ENCODE data around the gene DIAPH3. TPM values are rescaled to one million over a fixed set of nuclear protein-coding genes. Genes with fewer than 3 reads are reported as not detected.

The DIAPH3 gene
- total RNA-seq, 1 donor from 2014 or later, result 0.26 TPM

DNA sequence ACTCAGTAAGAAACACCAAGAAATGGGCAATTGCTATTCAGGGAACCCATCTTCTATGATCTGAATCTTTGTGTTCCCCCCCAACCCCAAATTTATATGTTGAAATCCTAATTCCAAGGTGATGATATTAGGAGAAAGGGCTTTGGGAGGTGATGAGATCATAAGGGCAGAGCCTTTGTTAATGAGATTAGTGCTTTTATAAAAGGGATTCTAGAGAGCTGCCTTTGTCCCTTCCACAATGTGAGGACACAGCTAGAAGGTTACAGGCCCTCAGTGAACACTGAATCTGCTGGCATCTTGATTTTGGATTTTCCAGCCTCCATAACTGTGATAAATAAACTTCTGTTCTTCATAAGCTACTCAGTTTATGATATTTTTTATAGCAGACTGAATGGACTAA lies 376.0 kb downstream of the DIAPH3 start:
- DNase-seq (ENCODE audit: low spot score), result no peak

DNA sequence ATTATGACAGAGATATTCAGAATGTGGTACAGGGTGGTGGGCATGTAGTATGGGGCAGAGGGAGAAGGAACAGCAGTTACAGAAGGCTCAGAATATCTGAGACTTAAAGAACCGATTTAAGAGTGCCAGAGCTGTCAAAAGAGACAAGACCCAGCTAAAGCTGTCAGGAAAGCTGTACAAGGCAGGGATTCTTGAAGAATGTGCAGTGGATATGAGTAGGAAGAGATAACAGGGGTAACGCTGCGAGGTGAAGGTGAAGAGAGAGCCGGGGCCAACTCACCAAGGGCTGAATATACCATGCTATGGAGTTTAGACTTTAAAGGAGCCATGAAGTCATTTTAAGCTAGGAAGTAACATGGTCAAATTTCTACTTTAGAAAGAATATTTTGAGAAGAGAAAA lies 381.0 kb downstream of the DIAPH3 start:
- DNase-seq (ENCODE audit: low spot score), result no peak

DNA sequence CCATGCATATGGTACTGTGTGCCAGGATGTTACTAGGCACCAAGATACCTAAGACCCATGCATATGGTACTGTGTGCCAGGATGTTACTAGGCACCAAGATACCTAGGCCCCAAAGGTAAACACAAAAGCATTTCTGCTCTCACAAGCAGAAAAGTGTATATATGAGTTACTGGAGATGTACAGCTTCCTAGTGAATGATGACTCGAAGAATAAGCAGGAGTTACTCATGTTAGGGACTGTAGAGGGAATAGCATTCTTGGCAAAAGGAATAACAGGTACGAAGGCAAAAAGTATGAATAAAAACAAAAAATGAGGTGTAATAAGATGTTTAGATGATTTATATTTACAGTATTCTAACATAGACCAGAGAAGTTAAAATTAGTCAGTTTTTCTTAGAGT lies 383.7 kb downstream of the DIAPH3 start:
- DNase-seq (ENCODE audit: low spot score), result no peak

DNA sequence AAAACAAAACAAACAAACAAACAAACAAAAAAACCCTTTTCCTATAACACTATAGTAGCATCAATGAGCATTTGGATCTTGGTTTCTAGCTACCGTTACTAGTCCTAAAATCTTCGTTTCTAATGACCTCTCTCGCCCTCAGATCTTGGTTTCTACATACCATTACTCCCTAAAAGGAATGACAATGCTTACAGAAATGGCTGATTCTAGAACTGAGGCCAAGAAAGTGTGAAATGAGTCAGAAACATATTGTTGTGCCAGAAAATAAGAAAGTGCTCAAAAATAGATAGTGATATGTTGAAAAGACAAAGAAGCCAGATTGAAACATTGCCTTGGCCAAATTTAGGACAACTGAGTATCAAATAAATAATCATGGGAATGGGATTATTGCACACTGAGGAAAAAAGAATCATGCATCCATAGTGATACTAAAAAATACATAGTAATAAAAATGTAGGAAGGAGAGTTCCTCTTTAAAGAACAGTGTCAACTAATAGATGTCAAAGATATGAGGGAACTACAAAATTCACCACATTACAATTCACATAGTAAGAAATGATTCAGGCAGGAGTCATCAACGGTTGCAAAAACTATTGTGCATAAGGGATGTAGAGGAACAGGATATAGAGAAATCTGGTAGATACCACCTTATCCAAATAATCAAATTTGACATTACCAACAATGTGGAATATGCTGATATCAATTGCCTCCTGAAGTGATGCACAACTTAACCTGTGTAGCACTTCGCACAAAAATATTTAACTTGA lies 386.6 kb downstream of the DIAPH3 start:
- DNase-seq (ENCODE audit: low spot score), result no peak

DNA sequence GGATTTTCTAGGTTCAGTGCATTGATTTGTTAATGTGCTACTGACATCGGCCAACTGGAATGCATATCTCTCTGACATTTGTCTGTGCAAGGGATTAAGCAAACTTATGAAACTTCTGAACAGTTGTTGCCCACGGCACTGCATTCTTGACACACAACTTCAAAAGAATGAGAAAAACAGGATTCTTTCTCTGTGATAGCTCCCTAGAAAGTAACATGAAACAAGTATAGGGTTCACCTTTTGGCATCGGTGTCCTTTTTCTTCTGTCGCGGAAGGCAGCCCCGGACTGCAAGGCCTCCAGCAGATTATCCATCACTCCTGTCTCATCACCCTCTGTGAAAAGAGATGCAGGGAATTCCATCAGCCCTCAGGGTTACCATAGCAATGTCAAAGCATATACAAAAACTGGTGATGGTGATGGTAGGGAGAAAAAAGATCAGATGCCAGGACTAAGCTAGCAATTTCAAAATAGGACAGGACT lies 389.2 kb downstream of the DIAPH3 start:
- DNase-seq (ENCODE audit: low spot score), result no peak

GRCh38 chr13:59771272-59771671 lies 392.5 kb downstream of the DIAPH3 start:
- DNase-seq (ENCODE audit: low spot score), result no peak

DNA sequence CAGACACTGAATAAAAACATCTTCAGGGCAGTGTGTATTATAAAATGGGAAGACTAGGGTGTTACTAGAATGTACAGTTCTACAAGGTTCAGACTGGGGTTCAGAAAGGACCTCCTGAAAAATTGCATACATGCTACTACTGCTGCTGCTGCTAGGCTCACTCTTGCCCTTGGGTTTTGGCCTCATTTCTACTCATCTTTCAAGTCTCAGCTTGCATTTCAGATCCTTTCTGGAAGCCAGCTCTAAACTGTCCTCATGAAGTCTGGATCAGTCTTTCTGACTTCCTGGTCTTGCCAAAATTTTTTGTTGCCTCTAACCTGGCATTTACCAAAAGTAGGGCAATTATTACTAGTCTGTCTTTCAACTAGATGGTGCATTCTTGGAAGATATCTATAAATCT lies 393.3 kb downstream of the DIAPH3 start:
- DNase-seq (ENCODE audit: low spot score), result no peak

- no peak for DNase-seq (ENCODE audit: low spot score)
Measured at GRCh38 chr13:59766236-59766635, 397.5 kb downstream of the DIAPH3 start.

GRCh38 chr13:59755632-59756290 lies 408.0 kb downstream of the DIAPH3 start:
- DNase-seq (ENCODE audit: low spot score), result no peak

DNA sequence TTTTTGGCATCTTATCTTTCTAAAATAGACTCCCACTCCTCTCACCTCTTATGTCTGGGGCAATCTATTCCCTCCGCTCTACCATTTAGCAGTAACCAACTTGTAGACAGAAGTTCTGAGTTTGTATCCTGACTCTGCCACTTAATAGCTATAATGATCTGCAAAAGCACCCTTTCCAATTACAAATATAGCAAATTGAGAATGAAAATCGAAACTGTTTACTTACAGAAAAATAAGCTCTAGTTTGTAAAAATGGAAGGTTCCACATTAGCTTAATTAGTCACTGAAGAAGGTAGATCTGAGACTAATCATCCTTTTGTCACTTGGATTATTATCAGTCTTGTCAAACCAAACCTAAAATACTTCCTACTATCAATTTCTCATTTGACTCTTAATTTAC lies 409.3 kb downstream of the DIAPH3 start:
- DNase-seq (ENCODE audit: low spot score), result no peak

DNA sequence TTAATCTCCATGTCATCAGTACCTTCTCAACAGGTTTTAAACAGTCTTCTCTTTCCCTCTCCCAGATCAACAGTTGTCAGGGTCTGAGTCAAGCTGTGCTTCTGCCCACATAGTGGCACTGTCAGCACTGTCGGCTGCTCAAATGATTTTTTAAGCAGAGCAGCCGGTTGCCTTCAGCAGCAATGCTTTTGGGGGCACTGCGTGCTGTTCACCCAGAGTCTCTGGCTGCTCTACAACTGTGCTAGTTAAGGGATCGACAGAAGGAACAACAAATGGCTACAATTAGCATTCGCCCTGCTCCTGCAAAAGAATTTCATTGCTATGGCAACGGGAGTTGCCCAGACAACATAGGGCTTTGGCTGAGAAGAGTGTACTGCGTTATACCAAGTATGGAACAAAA lies 412.9 kb downstream of the DIAPH3 start:
- DNase-seq (ENCODE audit: low spot score), result no peak

DNA sequence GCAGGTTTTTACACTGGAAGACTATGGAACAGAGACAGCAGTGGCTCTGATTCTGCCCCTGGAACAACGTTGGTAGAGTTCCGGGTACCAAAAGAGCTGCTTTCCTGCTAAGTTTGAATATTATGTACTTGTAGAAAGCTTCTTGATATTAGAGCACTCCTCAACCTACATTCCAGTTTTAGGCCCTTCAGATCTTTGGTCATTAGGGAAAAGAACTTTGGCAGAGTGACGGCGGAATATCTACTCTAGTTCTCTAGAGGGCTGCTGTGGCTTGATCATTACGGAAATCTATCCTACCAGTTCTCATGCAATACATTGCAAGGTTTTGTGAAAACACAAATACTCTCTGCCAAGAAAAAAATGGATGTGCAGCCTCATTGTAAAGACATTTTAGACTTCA lies 415.7 kb downstream of the DIAPH3 start:
- DNase-seq (ENCODE audit: low spot score), result no peak

GRCh38 chr13:59747529-59747928 lies 416.2 kb downstream of the DIAPH3 start:
- DNase-seq (ENCODE audit: low spot score), result no peak

DNA sequence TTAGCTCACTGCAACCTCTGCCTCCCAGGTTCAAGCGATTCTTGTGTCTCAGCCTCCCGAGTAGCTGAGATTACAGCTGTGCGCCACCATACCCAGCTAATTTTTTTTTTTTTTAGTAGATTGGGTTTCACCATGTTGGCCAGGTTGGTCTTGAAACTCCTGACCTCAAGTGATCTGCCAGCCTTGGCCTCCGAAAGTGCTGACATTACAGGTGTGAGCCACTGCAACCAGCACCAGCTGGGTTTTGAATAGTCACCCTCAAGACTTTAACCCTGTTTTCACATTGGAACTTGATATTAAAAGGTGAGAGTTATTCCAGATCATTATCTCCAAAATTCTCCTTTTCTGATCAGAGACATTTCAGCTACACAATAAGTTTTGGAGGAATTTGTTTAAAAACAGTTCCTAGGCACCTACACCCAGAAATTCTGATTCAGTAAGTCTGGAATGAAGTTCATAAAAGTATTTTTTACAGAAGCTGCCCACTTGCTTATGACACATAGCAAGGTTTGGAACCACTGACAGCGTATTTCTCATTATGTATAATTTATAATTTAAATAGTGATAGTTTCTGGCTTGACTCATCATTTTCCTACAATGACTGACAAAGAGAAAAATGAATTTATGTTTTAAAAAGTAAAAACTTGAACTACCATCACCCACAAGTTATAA lies 417.3 kb downstream of the DIAPH3 start:
- no peak for DNase-seq (ENCODE audit: low spot score)

- DNase-seq (ENCODE audit: low spot score), result no peak
Measured at GRCh38 chr13:59745392-59745788, 418.3 kb downstream of the DIAPH3 start.

DNA sequence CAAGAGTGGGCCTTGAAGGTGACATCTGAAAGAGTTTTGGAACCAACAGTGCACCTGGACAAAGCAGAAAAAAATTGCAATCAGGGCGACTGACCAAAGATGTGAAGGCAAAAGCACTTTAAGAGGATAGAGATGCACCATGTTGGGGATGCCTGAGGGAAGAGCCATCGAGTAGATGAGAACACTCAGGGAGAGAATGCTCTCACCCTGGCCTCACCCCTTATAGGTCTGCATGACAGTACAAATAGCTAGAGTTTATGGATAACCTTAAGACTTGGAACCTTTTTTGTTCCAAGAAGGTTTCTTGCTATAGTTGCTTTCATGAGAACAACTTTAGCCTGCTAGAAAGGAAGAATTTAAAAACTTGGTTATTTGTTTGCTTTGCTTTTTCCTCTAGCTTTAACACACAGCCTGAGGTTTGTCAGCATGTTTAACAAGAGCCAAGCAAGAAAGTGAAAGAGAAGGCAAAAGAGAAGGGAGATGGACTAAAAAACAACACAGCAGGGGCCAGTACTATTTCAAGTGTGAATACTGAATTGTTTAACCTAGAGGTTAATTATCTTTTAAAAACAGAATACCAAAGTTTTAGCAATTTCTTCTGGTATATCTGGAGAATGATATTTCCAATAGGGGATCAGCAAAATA lies 418.9 kb downstream of the DIAPH3 start:
- no peak for DNase-seq (ENCODE audit: low spot score)

- no peak for DNase-seq (ENCODE audit: low spot score)
Measured at GRCh38 chr13:59743195-59743594, 420.5 kb downstream of the DIAPH3 start.

DNA sequence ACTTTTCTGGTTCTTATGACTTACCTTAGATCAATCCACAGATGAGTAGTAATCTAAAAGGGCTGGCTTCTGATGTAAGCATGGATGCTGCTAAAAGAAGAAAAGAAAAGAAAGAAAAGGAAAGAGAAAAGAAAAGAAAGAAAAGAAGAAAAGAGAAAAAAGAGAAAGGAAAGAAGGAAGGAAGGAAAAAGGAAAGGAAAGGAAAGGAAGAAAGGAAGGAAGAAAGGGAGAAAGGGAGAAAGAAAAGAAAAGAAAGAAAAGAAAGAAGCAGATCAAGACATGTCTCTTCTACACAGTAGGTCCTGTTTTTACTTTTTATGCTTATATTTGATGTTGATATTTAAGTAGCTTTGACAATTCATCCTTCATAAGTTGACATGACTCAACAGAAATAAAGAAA lies 421.3 kb downstream of the DIAPH3 start:
- DNase-seq (ENCODE audit: low spot score), result no peak

- no peak for DNase-seq (ENCODE audit: low spot score)
Measured at GRCh38 chr13:59738921-59739320, 424.8 kb downstream of the DIAPH3 start.

- DNase-seq (ENCODE audit: low spot score), result no peak
Measured at GRCh38 chr13:59734393-59734792, 429.3 kb downstream of the DIAPH3 start.

- DNase-seq (ENCODE audit: low spot score), result no peak
Measured at GRCh38 chr13:59733744-59734143, 430.0 kb downstream of the DIAPH3 start.

- DNase-seq (ENCODE audit: low spot score), result no peak
Measured at GRCh38 chr13:59730026-59730425, 433.7 kb downstream of the DIAPH3 start.
